ENCODE results near the gene MXRA8.
"Not testable (repeated sequence)": the region's sequence is repeated elsewhere in the genome, so short reads cannot be mapped to it uniquely, and the experiment has no call there.

Gene MXRA8

GRCh38 chr1:1393014-1393413, 34.7 kb upstream of the MXRA8 start:
- no peak for DNase-seq (ENCODE audit: low read depth, low spot score)

DNA sequence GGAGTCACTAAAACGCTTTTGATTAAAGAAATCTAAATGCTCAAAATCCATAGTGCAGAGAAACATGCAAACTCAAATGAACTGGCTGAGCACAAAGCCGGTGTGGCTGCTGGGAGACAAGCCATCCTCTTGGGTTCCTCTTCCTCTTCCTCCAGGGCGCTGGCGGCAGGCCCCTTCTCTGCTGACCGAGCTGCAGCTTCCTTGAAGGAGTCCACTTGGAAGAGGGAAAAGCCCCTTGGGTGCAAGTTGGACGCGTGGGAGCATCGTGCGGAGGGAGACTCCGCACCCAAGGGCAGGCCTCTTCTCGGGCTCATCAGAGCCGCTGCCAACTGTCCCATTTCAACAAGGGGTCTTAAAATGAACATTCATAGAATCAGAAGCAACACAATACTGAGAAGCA, 32.9 kb upstream of the MXRA8 start:
- DNase-seq (ENCODE audit: low read depth, low spot score): no peak

- DNase-seq (ENCODE audit: low read depth, low spot score): no peak
Observed at GRCh38 chr1:1390675-1391074, 32.3 kb upstream of the MXRA8 start.

- DNase-seq (ENCODE audit: low read depth, low spot score): no peak
Observed at GRCh38 chr1:1388078-1388472, 29.7 kb upstream of the MXRA8 start.

DNA sequence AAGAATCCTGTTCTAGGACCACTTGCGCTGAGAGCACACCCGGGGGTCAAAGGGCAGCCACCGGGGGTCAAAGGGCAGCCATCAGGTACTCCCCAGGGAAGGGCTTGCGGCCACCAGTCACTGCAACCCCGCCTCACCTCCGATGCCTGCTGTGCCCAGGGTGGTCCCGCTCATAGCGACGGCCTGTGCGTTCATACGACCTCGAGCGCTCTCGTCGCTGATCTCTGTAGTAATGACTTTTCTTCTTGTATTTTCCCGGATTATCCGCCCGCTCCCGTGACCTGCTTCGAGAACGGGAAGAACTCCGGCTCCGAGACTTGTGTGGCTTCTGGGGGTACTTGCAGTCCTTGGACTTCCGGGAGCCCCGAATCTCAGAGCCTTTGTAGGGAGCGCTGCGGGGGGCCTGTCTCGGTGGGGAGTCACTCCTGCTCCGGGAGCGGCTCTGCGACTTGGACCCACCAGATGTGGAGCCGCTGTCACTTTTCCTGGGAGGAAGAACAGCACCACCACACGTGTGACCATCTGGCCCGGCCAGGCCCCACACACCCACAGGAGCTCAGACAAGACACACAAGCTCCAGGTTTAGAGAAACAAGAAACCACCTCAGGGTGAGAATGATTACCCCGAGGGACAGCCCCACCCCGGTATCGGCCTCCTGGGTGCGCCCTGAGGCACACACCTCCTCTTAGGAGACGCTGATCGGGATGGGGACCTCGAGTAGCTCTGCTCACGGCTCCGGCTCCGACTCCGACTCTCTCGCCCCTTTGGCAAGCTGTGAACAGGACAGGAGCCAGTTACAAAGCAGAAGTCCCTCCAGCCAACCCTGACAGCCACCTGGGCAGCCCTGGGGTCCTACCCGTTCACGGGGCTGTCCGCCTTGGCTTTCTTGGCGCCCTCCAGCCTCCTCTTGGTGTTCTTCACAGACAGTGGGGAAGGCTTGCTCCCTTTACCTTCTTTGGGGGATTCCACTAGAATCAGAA, 29.0 kb upstream of the MXRA8 start:
- DNase-seq (ENCODE audit: low read depth, low spot score): no peak

DNA sequence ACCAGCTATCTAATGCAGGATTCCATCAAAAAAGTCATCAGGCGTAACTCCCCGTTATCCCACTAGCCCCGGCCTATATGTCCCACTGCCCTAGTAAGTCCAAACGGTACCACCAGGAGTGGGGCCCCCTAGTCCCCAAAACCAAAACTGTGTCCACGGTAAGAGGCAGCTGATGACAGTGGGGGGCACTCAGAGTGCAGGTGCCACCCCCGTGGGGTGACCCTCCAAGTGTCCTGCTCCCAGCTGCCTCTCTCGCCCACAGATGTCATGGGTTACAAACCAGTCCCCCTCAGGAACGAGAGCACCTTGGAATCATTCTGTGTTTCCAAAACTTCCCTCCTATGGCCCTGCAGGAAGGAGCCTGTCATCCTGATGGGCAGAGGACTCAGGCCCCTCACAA, 27.6 kb upstream of the MXRA8 start:
- no peak for DNase-seq (ENCODE audit: low read depth, low spot score)

DNA sequence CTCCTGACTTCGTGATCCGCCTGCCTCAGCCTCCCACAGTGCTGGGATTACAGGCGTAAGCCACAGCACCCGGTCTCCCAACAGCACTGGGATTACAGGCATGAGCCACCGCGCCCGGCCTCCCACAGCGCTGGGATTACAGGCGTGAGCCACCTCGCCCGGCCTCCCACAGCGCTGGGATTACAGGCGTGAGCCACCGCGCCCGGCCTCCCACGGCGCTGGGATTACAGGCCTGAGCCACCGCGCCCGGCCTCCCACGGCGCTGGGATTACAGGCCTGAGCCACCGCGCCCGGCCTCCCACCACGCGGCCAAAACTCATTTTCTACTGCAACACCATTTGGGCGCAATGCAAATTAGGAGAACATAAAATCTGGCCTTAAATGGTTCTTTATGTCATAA, 27.0 kb upstream of the MXRA8 start:
- DNase-seq (ENCODE audit: low read depth, low spot score): not testable (repeated sequence)

DNA sequence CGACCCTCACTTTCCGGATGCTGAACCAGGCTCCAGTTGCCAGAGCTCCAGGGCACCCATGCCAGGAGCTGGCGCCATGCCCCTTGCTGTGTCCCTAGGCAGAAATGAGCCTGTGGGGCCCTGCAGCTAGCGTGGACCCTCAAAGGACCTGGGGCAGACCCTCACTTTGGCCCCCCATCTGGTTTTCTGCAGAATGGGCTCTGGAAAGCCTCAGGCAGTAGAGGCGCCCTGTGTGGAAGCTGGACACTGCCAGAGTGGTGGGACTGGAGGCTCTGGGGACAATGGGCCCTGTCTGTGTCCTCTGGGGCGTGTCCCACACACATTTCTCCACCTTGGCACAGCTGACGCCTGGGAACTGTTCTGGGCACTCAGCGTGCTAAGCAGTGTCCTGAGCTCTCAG, 22.9 kb upstream of the MXRA8 start:
- no peak for DNase-seq (ENCODE audit: low read depth, low spot score)

DNA sequence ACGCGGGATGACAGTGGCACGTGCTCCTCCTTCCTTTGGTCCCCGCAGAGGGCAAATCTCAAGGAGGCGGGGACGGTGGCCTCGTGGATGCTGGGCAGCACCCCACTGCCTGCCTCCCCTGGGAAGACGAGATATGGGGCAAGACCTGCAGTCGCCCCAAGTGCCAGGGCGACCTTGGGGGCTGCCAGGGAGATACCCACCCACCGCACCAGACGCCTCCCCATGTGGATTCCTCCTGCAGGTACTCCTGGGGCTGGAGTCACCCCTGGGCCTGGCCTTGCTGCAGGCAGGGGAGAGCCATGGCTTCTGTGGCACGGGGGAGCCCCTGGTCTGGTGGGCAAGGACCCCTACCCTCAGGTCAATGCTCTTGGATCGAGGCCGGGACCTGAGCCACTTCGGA, 22.5 kb upstream of the MXRA8 start:
- DNase-seq (ENCODE audit: low read depth, low spot score): no peak

DNA sequence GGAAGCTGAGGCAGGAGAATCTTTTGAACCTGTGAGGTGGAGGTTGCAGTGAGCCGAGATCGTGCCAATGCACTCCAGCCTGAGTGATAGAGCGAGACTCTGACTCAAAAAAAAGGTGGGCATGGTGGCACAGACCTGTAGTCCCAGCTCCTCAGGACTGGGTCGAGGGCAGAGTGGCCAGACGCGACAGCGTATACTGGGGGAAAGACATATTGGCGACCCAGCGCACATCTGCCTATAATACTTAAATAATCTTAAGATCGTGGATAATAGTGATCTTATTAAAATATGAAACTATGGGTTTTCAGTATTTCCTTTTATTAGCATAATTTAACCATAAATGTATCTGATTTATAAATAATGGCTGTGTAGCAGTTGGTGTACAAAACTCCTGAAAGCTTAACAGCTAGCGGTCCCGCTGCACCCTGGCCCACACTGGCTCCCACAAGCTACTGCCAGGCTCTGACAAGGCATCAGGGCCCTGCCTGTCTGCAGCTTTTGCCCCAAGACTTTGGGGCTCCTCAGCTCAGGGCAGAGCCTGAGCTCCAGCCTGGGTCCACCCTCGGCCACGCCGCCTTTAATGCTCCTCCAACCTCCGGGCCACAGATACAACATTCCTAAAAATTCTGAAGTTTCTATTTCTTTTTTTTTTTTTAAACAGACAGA, 19.3 kb upstream of the MXRA8 start:
- no peak for DNase-seq (ENCODE audit: low read depth, low spot score)

DNA sequence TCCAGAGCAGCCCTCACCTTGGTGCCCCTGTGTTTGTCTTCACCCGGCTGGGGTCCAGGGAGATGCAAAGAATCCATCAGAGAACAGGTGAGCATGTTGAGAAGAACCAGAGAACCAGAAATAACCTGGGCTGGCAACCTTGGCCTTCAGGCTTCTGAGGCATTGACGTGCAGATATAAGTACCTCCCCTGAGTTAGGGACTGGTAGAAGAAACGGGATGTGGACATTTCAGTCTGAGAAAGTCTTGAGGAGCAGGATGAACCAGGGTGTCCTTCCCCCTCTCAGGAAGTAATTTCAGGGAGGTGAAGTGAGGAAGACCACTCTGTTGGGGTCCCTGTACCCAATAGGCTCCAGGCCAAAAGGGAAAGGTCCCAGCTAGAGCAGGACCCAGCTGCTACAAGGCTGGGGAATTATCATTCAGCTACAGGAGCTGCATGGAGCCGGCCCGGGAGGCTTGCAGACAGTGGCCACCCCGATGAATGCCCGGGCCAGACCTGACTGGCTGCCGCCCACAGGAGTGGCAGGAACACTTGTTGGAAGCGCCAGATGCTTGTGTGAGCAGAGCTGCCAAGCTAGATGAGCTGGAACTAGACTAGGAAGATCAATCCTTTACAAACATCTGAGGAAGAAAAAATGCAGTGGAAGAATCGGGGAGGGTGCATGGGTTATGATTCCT, 18.3 kb upstream of the MXRA8 start:
- no peak for DNase-seq (ENCODE audit: low read depth, low spot score)

- DNase-seq (ENCODE audit: low read depth, low spot score): peak; percentile 100
Observed at GRCh38 chr1:1374929-1375662, 16.7 kb upstream of the MXRA8 start, which contains the start of gene AURKAIP1. Gene AURKAIP1, minus strand, starts transcription at chr1:1375207. Its CDS starts 451 bp downstream, at chr1:1374756.

DNA sequence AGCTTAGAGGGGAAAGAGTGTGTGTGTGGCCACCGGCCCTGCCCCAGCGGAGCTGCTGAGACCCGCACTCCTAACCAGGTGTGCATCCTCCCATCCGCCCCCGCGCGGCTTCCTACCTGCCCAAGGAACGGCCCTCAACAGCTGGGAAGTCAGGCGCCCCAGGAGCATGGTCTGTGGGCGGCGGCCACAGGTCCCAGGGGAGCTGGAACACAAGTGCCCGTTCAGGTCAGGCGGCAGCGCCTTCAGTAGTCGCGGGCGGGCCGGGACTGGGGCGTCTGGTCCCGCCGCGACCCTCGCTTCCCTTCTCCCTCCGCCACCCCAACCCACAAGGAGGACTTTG, 16.2 kb upstream of the MXRA8 start:
- no peak for DNase-seq (ENCODE audit: low read depth, low spot score)

- DNase-seq (ENCODE audit: low read depth, low spot score): peak; percentile 27
Observed at GRCh38 chr1:1373815-1374588, 15.6 kb upstream of the MXRA8 start.

DNA sequence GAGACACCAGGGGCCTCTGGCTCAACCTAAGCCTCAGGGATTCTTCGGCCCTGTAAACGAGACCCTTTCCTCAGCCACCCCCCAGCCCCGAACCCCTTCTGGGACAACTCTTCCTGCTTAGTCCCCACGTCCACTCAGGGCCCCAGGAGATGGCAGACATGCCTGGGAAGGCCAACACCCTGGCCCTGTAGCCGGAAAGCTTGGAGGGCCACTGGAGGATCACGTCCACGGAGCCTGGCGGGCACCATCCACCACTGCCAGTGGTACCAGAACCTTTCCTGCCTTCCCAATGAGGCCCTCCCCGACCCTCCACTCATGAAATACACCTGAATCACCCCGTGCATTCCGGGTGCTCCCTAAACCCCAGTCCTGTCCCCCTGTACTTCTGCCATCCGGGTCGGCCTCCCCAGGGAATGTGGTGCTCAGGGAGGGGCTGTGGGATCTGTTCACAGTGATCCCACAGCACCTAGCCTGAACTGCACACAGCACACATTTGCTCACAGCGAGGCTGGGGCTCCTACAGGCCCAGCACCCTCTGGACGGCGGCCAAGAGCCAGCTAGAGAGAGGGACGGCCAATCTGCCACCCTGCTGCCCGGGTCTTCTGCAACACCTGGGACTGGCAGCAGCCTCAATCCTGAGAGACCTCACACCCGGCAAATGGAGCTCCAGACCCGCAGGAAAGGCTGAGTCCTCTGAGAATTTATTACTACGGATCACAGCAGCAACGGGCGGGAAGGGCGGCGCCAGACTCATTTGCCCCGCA, 14.9 kb upstream of the MXRA8 start:
- DNase-seq (ENCODE audit: low read depth, low spot score): no peak

DNA sequence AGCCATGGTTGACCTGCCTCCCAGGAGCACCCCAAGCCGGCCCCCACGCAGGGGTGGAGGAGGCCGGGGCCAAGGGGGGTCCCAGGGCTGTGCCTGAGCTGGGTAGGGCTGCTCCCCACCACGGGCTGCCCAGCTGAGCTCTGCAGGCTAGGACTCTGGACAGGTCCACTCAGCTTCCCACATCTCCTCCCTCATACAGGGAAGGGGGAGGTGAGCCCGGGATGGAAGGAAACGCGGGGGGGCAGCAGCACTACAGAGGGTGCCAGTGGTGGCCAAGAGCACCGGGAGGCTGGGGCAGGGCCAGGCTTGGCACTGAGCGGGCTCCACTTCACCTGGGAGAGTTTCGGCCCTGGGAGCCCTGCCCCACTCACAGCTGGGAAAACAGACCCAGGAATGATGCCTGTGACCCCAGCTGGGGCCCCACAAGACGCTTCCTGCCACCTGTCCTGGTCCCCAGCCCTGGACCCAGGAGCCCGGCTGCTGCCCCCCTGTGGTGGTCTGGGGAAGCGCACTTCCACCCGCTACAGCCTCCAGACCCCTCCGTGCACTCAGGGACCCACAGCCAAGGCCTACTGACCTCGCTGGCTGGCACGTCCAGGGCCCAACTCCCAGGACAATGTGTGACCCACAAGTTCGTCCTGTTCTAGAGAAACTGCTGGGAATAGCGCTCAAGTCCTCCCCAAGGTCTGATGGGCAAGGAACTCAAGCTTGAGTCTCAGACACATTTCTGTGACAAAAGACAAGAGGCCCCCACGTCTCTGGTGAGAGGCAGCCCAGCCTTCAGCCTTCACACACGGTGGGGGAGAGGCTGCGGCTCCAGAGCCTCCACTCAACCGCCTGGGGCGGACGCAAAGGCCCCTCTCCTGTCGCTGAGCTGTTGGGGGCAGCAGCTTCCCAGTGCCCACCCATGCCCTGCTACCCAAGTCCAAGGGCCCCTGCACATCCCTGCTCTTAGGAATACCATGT, 13.7 kb upstream of the MXRA8 start:
- peak; percentile 88 for DNase-seq (ENCODE audit: low read depth, low spot score)

DNA sequence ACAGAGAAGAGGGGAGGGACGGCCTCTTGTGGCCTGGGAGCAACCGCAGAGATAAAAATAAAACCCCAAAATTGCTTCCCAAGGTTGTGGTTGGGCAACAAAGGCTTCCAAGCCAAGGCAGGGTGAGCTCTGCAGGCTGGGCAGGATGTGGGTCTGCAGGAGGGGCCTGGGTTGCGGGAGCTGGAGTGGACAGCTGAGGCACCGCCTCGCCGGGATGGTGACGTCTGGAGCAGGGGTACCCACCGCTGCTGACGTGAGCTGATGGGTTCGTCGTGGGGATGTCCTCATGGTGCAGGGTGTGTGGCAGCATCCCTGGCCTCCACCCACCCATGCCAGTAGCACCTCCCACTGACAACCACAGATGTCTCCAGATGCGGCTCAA, 13.0 kb upstream of the MXRA8 start:
- DNase-seq (ENCODE audit: low read depth, low spot score): no peak

DNA sequence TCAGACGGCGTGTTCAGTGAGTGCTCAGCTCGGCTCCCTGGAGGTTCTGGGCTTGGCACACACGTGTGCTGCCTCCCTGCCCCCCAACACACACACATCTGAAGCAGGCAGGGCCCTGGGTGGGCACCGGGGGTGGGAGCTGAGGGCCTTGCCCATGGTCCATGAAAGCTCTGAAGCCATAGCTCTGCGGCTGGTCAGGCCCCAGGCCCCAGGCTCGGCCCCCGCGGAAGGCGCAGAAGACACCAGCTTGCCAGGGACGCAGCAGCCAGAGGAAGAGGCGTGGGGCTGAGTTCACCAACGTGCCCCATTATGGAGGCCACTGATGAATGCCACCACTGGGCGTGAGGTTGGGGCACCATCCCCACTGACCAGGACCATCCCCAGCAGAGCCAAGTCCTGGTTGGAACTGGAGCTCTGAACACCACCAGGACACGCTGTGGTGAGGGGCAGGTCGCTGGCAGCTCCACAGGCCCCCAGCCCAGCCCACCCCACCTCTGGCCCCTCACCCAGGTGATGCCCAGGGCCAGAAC, 12.5 kb upstream of the MXRA8 start:
- DNase-seq (ENCODE audit: low read depth, low spot score): no peak

GRCh38 chr1:1370094-1370493, 11.7 kb upstream of the MXRA8 start:
- not testable (repeated sequence) for DNase-seq (ENCODE audit: low read depth, low spot score)
